Activated T-helper 2 cell treated with anti-CD3 and anti-CD28 coated beads, Interferon-gamma antibody, Interleukin-2, Interleukin-4, amounts not matched to agents 10 μg/mL and 5 μg/mL and 100 μg/mL, durations not matched to agents 14 hours and 24 hours and 36 hours (primary cell): ENCODE data around the gene CACNA1S. TPM values are rescaled to one million over a fixed set of nuclear protein-coding genes. Genes with fewer than 3 reads are reported as not detected.

ENCODE experiments used
- DNase-seq: peaks from one replicate; pipeline ENCODE4 v3.0.0; 2021; ENCODE audit warnings: low spot score
- H3K27ac Mint-ChIP-seq: one replicate; pipeline ENCODE4 v1.8.0; 2021; ENCODE audit warnings: mixed read lengths
- H3K27me3 Mint-ChIP-seq: one replicate; pipeline ENCODE4 v1.8.0; 2021; ENCODE audit warnings: low read depth, mixed read lengths
- H3K36me3 Mint-ChIP-seq: one replicate; pipeline ENCODE4 v1.8.0; 2021; ENCODE audit warnings: low read depth, mixed read lengths
- H3K4me1 Mint-ChIP-seq: one replicate; pipeline ENCODE4 v1.8.0; 2021; ENCODE audit warnings: low read depth, mixed read lengths
- H3K4me3 Mint-ChIP-seq: one replicate; pipeline ENCODE4 v1.8.0; 2021; ENCODE audit warnings: low read depth, mild to moderate bottlenecking, moderate library complexity, mixed read lengths
- H3K9me3 Mint-ChIP-seq: one replicate; pipeline ENCODE4 v1.8.0; 2021; ENCODE audit warnings: mixed read lengths
- intact Hi-C: fragments of 100-400 bp; cut with micrococcal nuclease; formaldehyde crosslinking; loops from one replicate; pipeline ENCODE4 v1.15.1; 2023
- total RNA-seq: library from RNA; stranded (reverse); gene quantifications from 2 replicates; pipeline ENCODE4 v1.2.3, GENCODE V29; 2022

The CACNA1S gene
- total RNA-seq, 1 donor from 2014 or later, result not detected

DNA sequence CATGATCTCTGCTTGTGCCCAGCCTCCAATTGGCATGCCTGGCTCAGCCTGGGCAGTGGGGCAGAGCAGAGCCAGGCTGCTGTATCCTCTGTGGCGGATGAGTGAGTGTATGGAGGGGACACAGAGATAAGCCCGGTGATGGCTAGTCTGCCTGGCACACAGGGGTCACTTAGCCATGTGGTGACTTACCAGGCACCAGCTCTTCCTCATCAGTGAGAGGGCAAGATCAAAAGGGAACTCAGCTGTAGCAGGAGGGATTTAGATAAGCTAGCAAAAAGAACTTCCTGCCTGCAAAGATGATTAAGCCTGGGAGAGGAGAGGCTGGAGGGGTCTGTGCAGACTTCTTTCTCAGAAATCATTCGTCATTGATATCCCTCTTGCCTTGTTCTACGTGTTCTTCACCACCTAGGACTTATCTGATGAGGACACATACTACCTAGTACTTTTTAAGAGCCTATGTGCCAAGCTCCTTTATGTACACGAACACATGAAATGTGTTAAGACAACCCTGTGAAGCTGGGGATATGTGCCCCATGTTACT is 96.6 kb downstream of the CACNA1S start:
- intact Hi-C loops, result loop anchor here (5.0 kb wide), 2 partner anchors 343 to 1147 kb away; partner anchors contain the start of gene PTPN7
- no peaks in the 10 kb centered on the region for H3K9me3 Mint-ChIP-seq
- no peak for DNase-seq
- H3K36me3 Mint-ChIP-seq, result peaks cover 11% of the 10 kb centered on the region
- H3K4me3 Mint-ChIP-seq, result peak overlapping the region; percentile 41
- H3K27ac Mint-ChIP-seq, result peak overlapping the region; percentile 77
- H3K4me1 Mint-ChIP-seq, result peaks cover 80% of the 10 kb centered on the region
- no peaks in the 10 kb centered on the region for H3K27me3 Mint-ChIP-seq

DNA sequence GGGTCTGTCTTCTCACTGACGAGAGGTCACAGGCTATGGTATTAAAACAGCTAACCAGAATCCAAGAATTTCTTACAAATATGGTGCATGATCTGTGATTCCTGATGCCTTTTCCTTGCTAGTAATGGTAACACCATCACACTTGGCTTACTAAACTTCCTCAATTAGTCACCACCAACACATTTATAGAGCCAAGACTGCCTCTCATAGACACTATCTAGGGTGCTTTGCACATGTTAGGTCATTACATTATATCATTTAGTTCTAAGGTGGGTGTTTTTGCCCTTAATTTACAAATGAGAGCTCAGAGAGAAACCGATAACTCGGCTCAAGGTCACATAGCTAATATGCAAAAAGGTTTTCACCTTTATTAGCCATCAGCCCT is 97.4 kb downstream of the CACNA1S start:
- peak overlapping the region; percentile 58 for H3K27ac Mint-ChIP-seq
- no peaks in the 10 kb centered on the region for H3K27me3 Mint-ChIP-seq
- intact Hi-C loops, result loop anchor here (5.0 kb wide), 2 partner anchors 343 to 1147 kb away; partner anchors contain the start of gene PTPN7
- H3K4me1 Mint-ChIP-seq, result peaks cover 74% of the 10 kb centered on the region
- H3K4me3 Mint-ChIP-seq, result no peak overlapping the region
- peaks cover 11% of the 10 kb centered on the region for H3K36me3 Mint-ChIP-seq
- no peaks in the 10 kb centered on the region for H3K9me3 Mint-ChIP-seq
- no peak for DNase-seq

DNA sequence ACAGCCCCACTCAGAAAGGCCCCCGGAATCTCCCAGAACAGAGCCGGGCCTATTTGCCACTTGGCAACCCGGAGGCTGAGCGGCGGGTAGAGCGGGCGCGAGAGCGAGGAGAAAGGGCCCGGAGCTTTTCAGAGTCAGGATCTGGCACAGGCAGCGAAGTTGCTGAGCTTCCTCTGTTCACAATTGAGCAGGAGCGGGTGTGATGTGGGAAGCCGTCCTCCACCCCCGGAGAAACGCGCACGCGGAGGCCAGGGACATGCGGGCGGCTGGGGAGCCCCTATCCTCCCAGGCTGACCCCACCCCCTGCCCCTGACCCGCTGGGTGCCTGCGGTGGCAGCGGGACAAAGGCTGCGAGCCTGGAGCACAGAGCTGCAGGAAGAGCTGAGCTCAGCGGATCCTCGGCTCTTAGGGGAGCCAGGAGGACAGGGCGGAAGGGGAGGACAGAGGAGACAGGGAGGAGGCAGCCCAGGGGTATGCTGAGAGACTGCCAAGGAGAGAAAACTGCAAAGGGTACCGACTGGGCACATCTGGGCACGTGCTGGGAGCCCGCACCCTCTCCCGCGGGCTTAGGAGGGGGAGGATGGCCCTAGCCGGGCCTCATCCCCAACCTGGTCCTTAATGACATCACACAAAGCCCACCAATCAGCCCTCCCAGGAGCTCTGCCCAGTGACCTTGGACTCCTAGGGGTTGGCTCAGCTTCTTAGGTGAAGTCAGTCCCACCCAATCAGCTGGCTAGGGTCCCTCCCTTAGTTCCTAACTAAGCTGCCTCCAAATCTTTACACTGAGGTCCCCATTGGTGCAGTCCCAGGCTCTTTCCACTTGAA is 98.0 kb downstream of the CACNA1S start:
- no peak for DNase-seq
- Mint-ChIP-seq H3K4me3 (no peak overlapping the region), H3K36me3 (peaks cover 9% of the 10 kb centered on the region), H3K27me3 (no peaks in the 10 kb centered on the region), H3K9me3 (no peaks in the 10 kb centered on the region), H3K27ac (peak overlapping the region; percentile 60), H3K4me1 (peaks cover 70% of the 10 kb centered on the region)
- intact Hi-C loops, result no loop called here

DNA sequence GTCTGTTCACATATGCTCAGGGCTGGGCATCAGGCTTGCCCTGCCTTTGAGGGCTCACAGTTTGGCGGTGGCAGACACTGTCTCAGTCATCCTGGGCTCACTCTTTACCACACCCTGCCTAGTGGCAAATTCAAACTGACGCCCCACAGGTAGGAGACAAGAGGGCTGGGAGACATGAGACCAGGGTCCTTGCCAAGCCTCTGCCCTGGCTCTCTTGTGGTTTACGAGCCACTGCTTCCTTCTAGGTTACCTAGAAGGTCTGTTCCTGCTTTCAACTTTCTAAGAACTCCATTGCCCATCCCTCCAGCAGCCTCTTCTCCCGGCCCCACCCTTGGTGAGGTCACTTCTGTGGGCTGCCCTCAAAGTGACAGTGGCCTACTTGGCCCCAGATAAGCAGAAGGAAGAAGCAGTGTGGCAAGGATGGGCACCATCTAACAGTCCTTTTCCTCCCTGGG is 99.2 kb downstream of the CACNA1S start:
- peaks cover 7% of the 10 kb centered on the region for H3K36me3 Mint-ChIP-seq
- DNase-seq, result no peak
- H3K27me3 Mint-ChIP-seq, result no peaks in the 10 kb centered on the region
- peaks cover 62% of the 10 kb centered on the region for H3K4me1 Mint-ChIP-seq
- peak overlapping the region; percentile 60 for H3K27ac Mint-ChIP-seq
- intact Hi-C loops, result no loop called here
- H3K4me3 Mint-ChIP-seq, result peak overlapping the region; percentile 40
- H3K9me3 Mint-ChIP-seq, result no peaks in the 10 kb centered on the region

DNA sequence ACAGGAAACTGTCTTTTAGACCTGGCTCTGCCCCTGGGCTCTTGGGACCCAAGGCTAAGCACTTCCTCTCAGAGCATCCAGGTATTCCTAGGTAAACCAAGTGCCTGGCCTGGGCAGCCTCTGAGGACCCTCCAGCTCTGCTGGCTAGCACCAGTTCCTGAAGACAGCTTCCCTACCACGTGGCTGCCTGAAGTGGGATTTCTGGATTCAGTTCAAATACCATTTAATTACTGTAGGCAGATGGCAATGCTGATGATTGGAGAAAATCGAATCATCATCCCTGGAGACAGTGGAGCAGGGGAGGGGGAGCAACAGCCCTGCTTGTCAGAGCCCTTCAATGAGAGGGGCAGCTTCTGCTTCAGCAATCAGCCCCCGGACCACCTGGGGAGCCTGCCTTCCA is 100.6 kb downstream of the CACNA1S start:
- intact Hi-C loops, result no loop called here
- no peaks in the 10 kb centered on the region for H3K27me3 Mint-ChIP-seq
- no peak for DNase-seq
- no peak overlapping the region for H3K4me3 Mint-ChIP-seq
- no peak overlapping the region for H3K27ac Mint-ChIP-seq
- H3K4me1 Mint-ChIP-seq, result peaks cover 51% of the 10 kb centered on the region
- H3K36me3 Mint-ChIP-seq, result peaks cover 7% of the 10 kb centered on the region
- H3K9me3 Mint-ChIP-seq, result no peaks in the 10 kb centered on the region

DNA sequence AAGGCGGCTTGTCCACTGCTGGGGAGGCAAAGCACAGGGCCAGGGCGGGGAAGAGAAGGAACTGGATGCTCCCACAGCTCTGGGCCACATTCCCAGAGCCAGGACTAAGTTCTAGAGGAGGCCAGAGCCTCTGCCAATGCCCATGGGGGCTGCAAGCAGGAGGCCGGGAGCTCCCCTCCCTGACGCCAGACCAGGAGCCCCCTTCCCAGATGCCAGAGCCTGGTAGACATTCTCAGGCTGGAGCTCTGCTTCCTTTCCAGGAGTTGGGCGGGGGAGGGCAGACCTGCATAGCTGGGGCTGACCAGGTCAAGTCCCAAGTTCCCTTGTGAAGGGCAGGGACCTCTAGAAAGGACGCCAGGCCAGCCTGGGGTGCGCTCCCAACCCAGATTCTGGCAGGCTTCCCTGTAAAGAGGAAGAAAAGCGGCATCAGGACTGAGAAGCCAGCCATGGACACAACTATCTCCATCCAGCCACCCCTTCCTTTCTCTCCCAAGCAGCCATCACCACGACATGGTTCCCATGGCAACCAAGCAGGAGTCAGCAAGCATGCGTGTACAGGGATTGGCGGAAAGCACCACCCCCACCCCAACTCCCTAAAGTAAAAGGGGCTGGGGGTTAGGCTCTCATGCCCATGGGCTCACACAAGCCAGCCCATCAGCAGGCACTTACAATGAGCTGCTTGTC is 102.1 kb downstream of the CACNA1S start:
- H3K4me1 Mint-ChIP-seq, result peaks cover 37% of the 10 kb centered on the region
- intact Hi-C loops, result no loop called here
- H3K36me3 Mint-ChIP-seq, result peaks cover 7% of the 10 kb centered on the region
- no peaks in the 10 kb centered on the region for H3K27me3 Mint-ChIP-seq
- no peak overlapping the region for H3K4me3 Mint-ChIP-seq
- no peak for DNase-seq
- H3K9me3 Mint-ChIP-seq, result no peaks in the 10 kb centered on the region
- no peak overlapping the region for H3K27ac Mint-ChIP-seq

DNA sequence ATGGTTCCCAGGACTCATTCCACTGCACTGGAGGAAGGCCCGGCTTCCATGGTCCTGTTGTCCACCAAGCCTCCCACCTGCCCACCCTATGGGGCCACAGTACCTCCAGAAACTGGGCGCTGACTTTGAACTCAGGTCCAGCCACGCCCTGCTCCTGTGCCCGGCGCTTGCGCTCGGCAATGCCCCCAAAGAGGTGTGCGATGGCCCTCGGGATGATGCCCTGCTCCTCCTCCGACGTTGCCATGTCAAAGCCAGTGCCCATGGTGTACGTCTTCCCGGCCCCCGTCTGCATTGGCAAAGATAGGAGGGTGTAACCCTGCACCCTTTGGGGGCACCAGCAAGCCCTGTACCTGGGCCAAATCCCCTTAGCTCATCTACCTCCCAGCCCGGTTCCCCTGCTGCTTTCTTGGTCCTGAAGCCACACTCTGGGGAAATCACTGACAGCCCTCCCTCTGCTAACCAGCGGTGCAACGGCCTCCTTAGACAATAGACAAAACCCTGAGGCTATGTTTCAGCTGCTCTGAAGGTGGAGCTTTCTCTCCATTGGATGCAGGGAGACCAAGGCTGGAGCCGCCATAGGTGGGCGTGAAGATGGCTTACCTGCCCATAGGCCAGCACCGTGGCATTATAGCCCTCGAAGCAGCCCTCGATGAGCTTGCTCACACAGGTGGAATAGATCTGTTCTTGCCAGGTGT is 103.4 kb downstream of the CACNA1S start:
- no peak for DNase-seq
- Mint-ChIP-seq H3K9me3 (no peaks in the 10 kb centered on the region), H3K27ac (peak overlapping the region; percentile 20), H3K36me3 (peaks cover 7% of the 10 kb centered on the region), H3K27me3 (no peaks in the 10 kb centered on the region), H3K4me1 (peaks cover 31% of the 10 kb centered on the region), H3K4me3 (no peak overlapping the region)
- intact Hi-C loops, result no loop called here

DNA sequence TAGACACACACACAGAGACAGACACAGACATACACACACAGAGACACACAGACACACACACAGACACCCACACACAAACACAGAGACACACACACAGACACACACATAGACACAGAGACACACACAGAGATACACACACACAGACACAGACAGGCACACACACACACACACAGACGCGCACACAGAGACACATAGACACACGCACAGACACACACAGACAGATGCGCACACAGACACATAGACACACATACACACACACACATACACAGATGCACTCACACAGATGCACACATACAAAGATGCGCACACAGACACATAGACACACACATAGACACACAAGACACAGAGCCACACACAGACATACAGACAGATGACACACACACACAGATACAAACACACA is 104.7 kb downstream of the CACNA1S start:
- intact Hi-C loops, result no loop called here
- Mint-ChIP-seq H3K4me1 (peaks cover 18% of the 10 kb centered on the region), H3K9me3 (no peaks in the 10 kb centered on the region), H3K27me3 (no peaks in the 10 kb centered on the region), H3K4me3 (no peak overlapping the region), H3K27ac (no peak overlapping the region), H3K36me3 (peaks cover 14% of the 10 kb centered on the region)
- DNase-seq, result no peak

DNA sequence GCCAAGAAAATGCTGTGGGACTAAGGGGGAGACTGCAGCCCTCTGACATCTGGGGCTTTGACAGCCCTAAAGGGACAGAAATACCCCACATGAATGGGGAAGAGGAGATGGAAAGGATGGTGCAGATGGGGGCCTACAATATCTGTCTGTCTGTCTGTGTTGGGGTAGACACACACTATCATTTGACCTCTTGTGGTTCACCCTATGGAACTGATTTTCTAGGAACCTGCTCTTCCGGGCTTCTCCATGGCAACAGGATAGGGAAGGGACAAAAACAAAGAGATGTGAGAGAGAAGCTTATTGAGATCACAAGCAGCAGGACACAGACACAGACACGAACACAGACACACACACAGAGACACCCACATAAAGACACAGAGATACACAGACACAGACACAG is 105.8 kb downstream of the CACNA1S start:
- no peaks in the 10 kb centered on the region for H3K9me3 Mint-ChIP-seq
- no peaks in the 10 kb centered on the region for H3K27me3 Mint-ChIP-seq
- no peak for DNase-seq
- H3K4me1 Mint-ChIP-seq, result peaks cover 8% of the 10 kb centered on the region
- intact Hi-C loops, result no loop called here
- H3K4me3 Mint-ChIP-seq, result no peak overlapping the region
- H3K36me3 Mint-ChIP-seq, result peaks cover 24% of the 10 kb centered on the region
- H3K27ac Mint-ChIP-seq, result no peak overlapping the region

DNA sequence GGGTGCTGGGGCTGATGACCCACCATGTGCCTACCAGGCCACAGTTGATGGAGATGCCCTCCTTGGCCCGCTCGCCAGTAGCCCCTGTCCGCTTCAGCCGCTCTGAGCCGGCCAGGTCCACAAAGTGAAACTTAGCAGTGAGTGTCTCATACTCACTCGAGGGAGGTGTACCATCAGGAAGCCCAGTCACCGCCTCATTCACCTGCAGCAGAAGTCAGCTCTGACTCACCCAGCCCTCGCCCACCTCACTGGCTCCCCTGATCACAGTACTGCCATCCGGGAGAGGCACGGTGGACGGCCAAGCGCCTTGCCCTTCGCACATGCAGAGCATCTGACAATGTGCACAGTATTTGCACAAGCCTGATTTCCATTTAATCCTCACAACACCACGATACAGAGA is 107.5 kb downstream of the CACNA1S start:
- intact Hi-C loops, result no loop called here
- DNase-seq, result no peak
- Mint-ChIP-seq H3K36me3 (peaks cover 35% of the 10 kb centered on the region), H3K4me3 (no peak overlapping the region), H3K9me3 (no peaks in the 10 kb centered on the region), H3K4me1 (peaks cover 2% of the 10 kb centered on the region), H3K27ac (no peak overlapping the region), H3K27me3 (no peaks in the 10 kb centered on the region)

DNA sequence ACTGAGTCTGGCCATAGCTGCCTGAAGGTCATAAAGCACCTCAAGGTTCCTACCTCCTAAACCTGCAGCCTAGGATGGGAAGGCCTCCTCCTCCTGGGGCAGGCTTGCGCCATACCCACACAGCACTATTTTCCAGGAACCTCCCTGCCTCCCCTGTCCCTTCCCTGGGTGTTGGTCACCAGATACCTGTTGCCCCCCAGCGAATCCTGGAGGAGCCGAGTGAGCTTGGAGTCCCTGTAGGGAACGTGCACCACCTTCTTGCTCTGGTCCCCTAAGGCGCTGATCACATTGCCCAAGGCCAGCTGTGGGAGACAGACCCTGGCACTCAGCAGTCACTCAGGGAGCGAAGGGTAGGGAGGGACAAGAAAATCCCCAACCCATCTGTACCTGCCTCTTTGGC is 108.1 kb downstream of the CACNA1S start:
- H3K27me3 Mint-ChIP-seq, result no peaks in the 10 kb centered on the region
- H3K4me3 Mint-ChIP-seq, result no peak overlapping the region
- no peaks in the 10 kb centered on the region for H3K9me3 Mint-ChIP-seq
- intact Hi-C loops, result no loop called here
- no peaks in the 10 kb centered on the region for H3K4me1 Mint-ChIP-seq
- H3K36me3 Mint-ChIP-seq, result peaks cover 40% of the 10 kb centered on the region
- H3K27ac Mint-ChIP-seq, result no peak overlapping the region
- DNase-seq, result no peak

DNA sequence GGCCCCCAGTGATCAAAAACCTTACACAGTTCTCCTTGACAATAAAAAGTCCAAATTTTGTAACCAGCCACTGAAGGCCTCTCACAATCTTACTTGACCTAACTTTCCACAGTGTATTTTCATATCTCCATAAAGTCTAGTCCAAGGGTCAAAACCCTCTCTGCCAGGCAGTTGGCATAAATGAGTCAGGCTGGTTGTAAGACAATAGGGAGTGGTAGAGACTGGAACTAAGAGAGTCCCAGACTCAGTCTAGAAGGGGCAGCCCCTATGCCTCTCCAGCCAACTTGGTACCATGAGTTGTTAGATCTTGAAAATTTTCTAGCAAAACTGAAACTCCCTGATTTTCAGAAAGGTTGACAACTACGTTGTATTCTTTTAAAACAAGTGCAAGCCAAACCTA is 109.7 kb downstream of the CACNA1S start:
- peaks cover 54% of the 10 kb centered on the region for H3K36me3 Mint-ChIP-seq
- intact Hi-C loops, result no loop called here
- no peak overlapping the region for H3K27ac Mint-ChIP-seq
- no peaks in the 10 kb centered on the region for H3K4me1 Mint-ChIP-seq
- H3K27me3 Mint-ChIP-seq, result no peaks in the 10 kb centered on the region
- no peak for DNase-seq
- no peak overlapping the region for H3K4me3 Mint-ChIP-seq
- no peaks in the 10 kb centered on the region for H3K9me3 Mint-ChIP-seq
